22Rv1 (cell line): ENCODE results near the gene SP140.

ENCODE experiments used
- CTCF ChIP-seq: fragments of 450-650 bp; IDR thresholded peaks from 2 replicates; pipeline ENCODE4 v1.5.1; 2017; ENCODE audit warnings: mild to moderate bottlenecking
- ZFX ChIP-seq: fragments of 450-650 bp; IDR thresholded peaks from 2 replicates; pipeline ENCODE4 v1.6.1; 2017; ENCODE audit warnings: antibody characterized with exemption, borderline replicate concordance

GRCh38 chr2:230230087-230230486 is 4.6 kb downstream of the SP140 start:
- TF ChIP-seq CTCF (no peak), ZFX (no peak)
